Measurements from ENCODE around the gene P2RX5.

Gene P2RX5

GRCh38 chr17:3630781-3631180 lies 65.2 kb downstream of the P2RX5 start:
- TF ChIP-seq CTCF (conservative IDR thresholded peaks at IDR 0.05; ENCODE audit: low read length) (no peak), EZH2phosphoT487 (IDR thresholded peaks at IDR 0.05; ENCODE audit: borderline replicate concordance) (no peak)
- Histone ChIP-seq H3F3A (ENCODE audit: low read depth) (no peaks in the 10 kb centered on the region), H3K4me2 (ENCODE audit: low read depth, low read length, poor library complexity, severe bottlenecking) (no peak overlapping the region), H3K9me3 (ENCODE audit: insufficient read depth, low read depth, low read length) (no peaks in the 10 kb centered on the region), H2AFZ (ENCODE audit: low read length) (no peak overlapping the region), H3K9ac (ENCODE audit: low read depth, low read length, poor library complexity, severe bottlenecking) (no peak overlapping the region), H3K36me3 (ENCODE audit: insufficient read depth, low read length) (peaks cover 4% of the 10 kb centered on the region; the same call in 1 of the 2 replicates), H3K9me2 (replicated peaks; ENCODE audit: low read depth, low read length) (no peaks in the 10 kb centered on the region), H3K4me1 (ENCODE audit: insufficient read depth, low read length, poor library complexity, severe bottlenecking) (peaks cover 11% of the 10 kb centered on the region), H3K4me3 (ENCODE audit: low read length, poor library complexity, severe bottlenecking) (no peak overlapping the region), H3K79me2 (ENCODE audit: insufficient read depth, low read length) (peaks cover 17% of the 10 kb centered on the region), H3K27me3 (ENCODE audit: insufficient read depth, low read length, poor library complexity, severe bottlenecking) (no peaks in the 10 kb centered on the region), H4K20me1 (ENCODE audit: insufficient read depth, low read length, poor library complexity, severe bottlenecking) (peaks cover 4% of the 10 kb centered on the region)

- Histone ChIP-seq H2AFZ (ENCODE audit: low read length) (no peak overlapping the region), H4K20me1 (ENCODE audit: insufficient read depth, low read length, poor library complexity, severe bottlenecking) (peaks cover 4% of the 10 kb centered on the region), H3K4me2 (ENCODE audit: low read depth, low read length, poor library complexity, severe bottlenecking) (no peak overlapping the region), H3K4me1 (ENCODE audit: insufficient read depth, low read length, poor library complexity, severe bottlenecking) (no peaks in the 10 kb centered on the region), H3K9me2 (replicated peaks; ENCODE audit: low read depth, low read length) (no peaks in the 10 kb centered on the region), H3K79me2 (ENCODE audit: insufficient read depth, low read length) (no peaks in the 10 kb centered on the region), H3K36me3 (ENCODE audit: insufficient read depth, low read length) (peaks cover 20% of the 10 kb centered on the region; the same call in 1 of the 2 replicates), H3K4me3 (ENCODE audit: low read length, poor library complexity, severe bottlenecking) (no peak overlapping the region), H3F3A (ENCODE audit: low read depth) (no peaks in the 10 kb centered on the region), H3K9ac (ENCODE audit: low read depth, low read length, poor library complexity, severe bottlenecking) (no peak overlapping the region), H3K27me3 (ENCODE audit: insufficient read depth, low read length, poor library complexity, severe bottlenecking) (no peaks in the 10 kb centered on the region), H3K9me3 (ENCODE audit: insufficient read depth, low read depth, low read length) (no peaks in the 10 kb centered on the region)
- TF ChIP-seq EZH2phosphoT487 (IDR thresholded peaks at IDR 0.05; ENCODE audit: borderline replicate concordance) = no peak
- no peak for TF ChIP-seq CTCF (conservative IDR thresholded peaks at IDR 0.05; ENCODE audit: low read length)
Measured at GRCh38 chr17:3627769-3628167, 68.2 kb downstream of the P2RX5 start.

GRCh38 chr17:3626831-3627768 lies 68.9 kb downstream of the P2RX5 start:
- Histone ChIP-seq H3F3A (ENCODE audit: low read depth) (no peaks in the 10 kb centered on the region), H3K4me3 (ENCODE audit: low read length, poor library complexity, severe bottlenecking) (no peak overlapping the region)
- TF ChIP-seq EZH2phosphoT487 (IDR thresholded peaks at IDR 0.05; ENCODE audit: borderline replicate concordance) (no peak), CTCF (conservative IDR thresholded peaks at IDR 0.05; ENCODE audit: low read length) (no peak)

More at GRCh38 chr17:3626831-3627768, 68.9 kb downstream of the P2RX5 start:
- Histone ChIP-seq H4K20me1 (ENCODE audit: insufficient read depth, low read length, poor library complexity, severe bottlenecking) (peaks cover under 1% of the 10 kb centered on the region), H3K4me2 (ENCODE audit: low read depth, low read length, poor library complexity, severe bottlenecking) (no peak overlapping the region), H3K4me1 (ENCODE audit: insufficient read depth, low read length, poor library complexity, severe bottlenecking) (no peaks in the 10 kb centered on the region), H3K27me3 (ENCODE audit: insufficient read depth, low read length, poor library complexity, severe bottlenecking) (no peaks in the 10 kb centered on the region), H3K9me2 (replicated peaks; ENCODE audit: low read depth, low read length) (no peaks in the 10 kb centered on the region), H3K9ac (ENCODE audit: low read depth, low read length, poor library complexity, severe bottlenecking) (no peak overlapping the region), H3K36me3 (ENCODE audit: insufficient read depth, low read length) (peaks cover 24% of the 10 kb centered on the region; the same call in 1 of the 2 replicates), H3K9me3 (ENCODE audit: insufficient read depth, low read depth, low read length) (no peaks in the 10 kb centered on the region), H2AFZ (ENCODE audit: low read length) (no peak overlapping the region), H3K79me2 (ENCODE audit: insufficient read depth, low read length) (no peaks in the 10 kb centered on the region)

Data from Loucy (cell line).